Measurements from ENCODE around the gene POLR3B.

- no peak for TF ChIP-seq CTCF (IDR thresholded peaks at IDR 0.05)
- no peak for TF ChIP-seq ZFX (IDR thresholded peaks at IDR 0.05; ENCODE audit: borderline replicate concordance)
These were observed 46.4 kb upstream of the POLR3B start for GRCh38 chr12:106311139-106311538.

All from 22Rv1 (cell line).